ENCODE data around the gene PIK3R2.

- no peak for TF ChIP-seq SP2 (CRISPR knock-in tag; IDR thresholded peaks at IDR 0.05)
- no peak for TF ChIP-seq NR2F1 (CRISPR knock-in tag; IDR thresholded peaks at IDR 0.05)
- TF ChIP-seq ZBTB1 (CRISPR knock-in tag; IDR thresholded peaks at IDR 0.05; ENCODE audit: borderline replicate concordance), result no peak
- TF ChIP-seq EZH2 (conservative IDR thresholded peaks at IDR 0.05; ENCODE audit: low read depth, low read length), result no peak
These were observed 50.5 kb downstream of the PIK3R2 start for GRCh38 chr19:18203408-18203862.
